Aortic smooth muscle cell (primary cell): ENCODE data around the gene RETREG3. TPM values are rescaled to one million over a fixed set of nuclear protein-coding genes. Genes with fewer than 3 reads are reported as not detected.

Experiments used
- total RNA-seq: library from RNA; depleted of rRNA; stranded (reverse); fragments of >200 nt; gene quantifications from 2 replicates; pipeline ENCODE4 v1.2.3, GENCODE V29; 2014

RETREG3 gene, protein sequence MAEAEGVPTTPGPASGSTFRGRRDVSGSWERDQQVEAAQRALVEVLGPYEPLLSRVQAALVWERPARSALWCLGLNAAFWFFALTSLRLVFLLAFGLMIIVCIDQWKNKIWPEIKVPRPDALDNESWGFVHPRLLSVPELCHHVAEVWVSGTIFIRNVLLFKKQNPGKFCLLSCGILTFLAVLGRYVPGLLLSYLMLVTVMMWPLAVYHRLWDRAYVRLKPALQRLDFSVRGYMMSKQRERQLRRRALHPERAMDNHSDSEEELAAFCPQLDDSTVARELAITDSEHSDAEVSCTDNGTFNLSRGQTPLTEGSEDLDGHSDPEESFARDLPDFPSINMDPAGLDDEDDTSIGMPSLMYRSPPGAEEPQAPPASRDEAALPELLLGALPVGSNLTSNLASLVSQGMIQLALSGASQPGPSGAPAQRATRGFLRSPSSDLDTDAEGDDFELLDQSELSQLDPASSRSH
- 50.7 and 55.1 TPM in 2 replicates for total RNA-seq

DNA sequence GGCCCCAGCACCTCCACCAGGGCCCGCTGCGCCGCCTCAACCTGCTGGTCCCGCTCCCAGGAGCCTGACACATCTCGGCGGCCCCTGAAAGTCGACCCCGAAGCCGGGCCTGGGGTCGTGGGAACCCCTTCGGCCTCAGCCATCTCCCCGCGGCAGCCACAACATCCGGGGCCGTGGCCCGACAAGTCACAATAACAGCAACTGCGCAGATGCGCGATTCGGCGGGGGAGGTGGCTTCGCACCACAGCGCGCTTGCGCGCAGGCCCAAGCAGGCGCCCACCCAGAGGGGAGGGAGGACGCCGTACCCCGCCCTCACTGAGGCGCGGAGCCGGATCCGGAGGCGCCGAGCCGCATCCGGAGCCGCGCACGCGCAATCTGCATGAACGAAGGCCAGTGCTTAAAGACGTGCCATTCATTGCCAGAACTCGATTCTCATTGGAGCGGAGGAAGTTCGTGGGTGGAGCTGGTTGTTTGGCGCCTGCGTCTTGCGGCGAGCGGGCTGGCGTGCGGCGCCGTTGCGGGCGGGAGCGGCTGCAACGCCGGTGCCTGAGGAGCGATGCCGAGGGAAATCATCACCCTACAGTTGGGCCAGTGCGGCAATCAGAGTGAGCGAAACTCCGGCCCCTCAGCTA, at the start of gene RETREG3, which contains the start of gene TUBG1:
RETREG3 (minus strand) TSS at position 193 of the 632 bp plus-strand sequence; CDS start at position 143, 50 bp downstream.
TUBG1 (plus strand) TSS at position 502 of the 632 bp plus-strand sequence; CDS start at position 557, 55 bp downstream.

DNA sequence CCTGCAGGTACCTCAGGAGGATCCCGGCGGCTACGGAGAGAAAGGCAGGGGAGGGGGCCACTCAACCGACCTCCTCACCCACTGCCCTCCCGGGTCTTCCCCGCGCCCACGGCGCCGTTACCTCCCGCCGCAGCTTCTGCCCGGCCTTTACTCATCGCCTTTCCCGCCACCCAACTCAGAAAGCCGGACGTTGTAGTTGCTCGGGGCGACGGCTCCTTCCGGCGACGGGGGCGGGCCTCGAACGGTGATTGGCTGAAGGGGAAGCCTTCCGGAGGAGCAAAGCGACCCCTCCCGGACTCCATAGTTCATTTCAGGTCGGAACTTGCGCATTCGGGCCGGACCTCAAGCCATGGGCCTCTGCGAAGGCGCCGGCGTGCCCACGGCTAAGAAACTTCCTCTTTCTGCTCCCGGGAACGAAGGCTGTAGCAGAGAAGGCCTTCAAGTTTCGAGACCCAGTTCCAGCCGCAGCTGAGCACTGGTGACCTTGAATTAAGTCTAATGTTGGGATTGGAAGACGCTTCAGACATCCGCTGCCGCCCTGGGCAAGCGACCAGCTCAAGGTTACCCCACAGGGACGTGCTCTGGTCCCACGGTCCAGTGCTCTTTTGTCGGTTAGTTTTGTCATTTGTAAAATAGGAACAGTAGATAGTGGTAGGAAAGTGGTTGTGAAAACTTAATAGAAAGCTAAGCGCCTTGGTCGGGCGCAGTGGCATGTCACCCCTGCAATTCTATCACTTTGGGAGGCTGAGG, 31.5 kb downstream of the RETREG3 start, which contains the start of gene PSMC3IP:
PSMC3IP (minus strand) TSS at position 198 of the 750 bp plus-strand sequence; CDS start at position 155, 43 bp downstream.

DNA sequence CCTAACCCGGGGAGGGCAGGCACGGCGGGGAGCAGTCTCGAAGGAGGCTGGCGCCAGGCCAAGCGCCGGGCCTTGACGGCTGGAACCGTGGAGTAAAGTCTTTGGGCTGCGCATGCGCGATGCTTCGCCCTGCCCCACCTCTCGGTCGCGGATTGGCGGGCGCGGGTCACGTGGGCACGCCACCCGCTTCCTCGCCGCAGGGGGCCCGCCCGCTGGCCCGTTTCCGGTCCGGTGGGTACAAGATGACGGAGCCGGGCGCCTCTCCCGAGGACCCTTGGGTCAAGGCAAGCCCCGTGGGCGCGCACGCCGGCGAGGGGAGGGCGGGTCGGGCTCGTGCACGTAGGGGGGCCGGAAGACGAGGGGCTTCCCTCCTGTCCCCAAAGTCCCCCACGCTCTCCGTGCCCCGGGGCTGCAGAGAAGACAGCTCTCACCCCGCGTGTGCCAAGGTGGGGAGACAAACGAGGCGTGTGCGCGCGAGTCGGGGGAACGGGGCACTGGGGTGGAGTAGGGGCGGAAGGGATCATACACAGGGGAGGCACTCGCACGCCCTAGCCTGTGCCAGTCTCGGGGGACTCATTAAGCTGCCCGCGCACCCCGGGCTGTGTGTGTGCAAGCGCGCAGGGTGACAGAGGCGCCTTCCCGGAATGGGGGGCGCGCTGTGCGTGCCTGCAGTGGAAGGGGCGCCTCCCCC, 42.1 kb downstream of the RETREG3 start, which contains the start of gene MLX:
MLX (plus strand) TSS at position 218 of the 691 bp plus-strand sequence; CDS start at position 243, 25 bp downstream.

DNA sequence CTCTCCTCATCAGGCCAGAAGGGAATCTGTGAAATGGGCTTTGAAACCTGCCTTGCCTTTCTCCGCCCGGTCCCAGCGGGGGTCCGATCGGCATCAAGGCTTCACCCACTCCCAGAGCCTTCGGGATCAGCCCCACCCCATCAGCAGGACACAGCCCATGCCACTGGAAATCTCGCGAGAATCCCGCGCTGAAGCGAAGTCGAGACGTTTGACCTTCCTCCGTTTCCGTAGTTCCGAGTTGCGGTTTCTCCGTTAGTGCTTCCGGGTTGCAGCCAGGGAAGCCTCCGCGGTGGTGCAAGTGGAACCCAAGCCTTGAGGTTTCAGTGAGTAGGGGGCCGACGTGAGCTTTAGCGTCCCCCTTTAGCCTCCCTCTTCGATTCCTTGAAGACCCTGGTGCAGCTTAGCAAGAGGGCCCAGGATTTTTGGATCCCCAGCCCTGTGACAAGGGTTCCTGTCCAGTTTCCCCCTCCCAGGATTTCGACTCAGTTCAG, 47.2 kb downstream of the RETREG3 start, which contains the start of gene COASY:
COASY (plus strand) TSS at position 252 of the 491 bp plus-strand sequence. CDS start 475 bp downstream, outside the sequence.

DNA sequence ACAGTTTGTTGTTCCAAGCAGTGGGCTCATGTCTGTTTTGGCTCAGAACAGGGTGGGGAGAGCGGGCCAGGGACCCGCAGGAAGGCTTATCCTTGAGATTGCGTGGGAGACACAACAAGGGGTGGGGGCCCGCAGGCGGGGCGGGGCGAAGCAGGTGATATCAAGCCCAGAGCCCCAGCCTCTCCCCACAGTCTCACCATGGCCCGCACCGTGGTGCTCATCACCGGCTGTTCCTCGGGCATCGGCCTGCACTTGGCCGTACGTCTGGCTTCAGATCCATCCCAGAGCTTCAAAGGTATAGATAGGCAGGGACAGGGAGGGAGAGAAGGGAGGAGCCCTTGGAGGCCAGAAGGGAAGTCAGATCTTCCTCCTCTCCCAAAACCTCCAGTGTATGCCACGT, 56.4 kb downstream of the RETREG3 start, which contains the start of gene HSD17B1:
HSD17B1 (plus strand) TSS at position 188 of the 400 bp plus-strand sequence; CDS start at position 199, 11 bp downstream.

DNA sequence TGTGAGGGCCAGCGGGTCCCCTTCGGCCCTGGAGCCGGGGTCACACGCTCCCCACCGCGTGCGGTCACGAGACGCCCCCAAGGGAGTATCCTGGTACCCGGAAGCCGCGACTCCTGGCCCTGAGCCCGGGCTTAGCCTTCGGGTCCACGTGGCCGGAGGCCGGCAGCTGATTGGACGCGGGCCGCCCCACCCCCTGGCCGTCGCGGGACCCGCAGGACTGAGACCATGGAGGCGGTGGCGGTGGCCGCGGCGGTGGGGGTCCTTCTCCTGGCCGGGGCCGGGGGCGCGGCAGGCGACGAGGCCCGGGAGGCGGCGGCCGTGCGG, 73.2 kb downstream of the RETREG3 start, which contains the start of gene NAGLU:
NAGLU (plus strand) TSS at position 194 of the 324 bp plus-strand sequence; CDS start at position 226, 32 bp downstream.

Other genes with a start within 250 kb of the RETREG3 start
- 104 and 126 TPM in 2 replicates for gene STAT3, start 220.9 kb downstream of the RETREG3 start, total RNA-seq
- 646 and 690 TPM in 2 replicates for gene CAVIN1, start 186.1 kb downstream of the RETREG3 start, total RNA-seq
- 79.3 and 90.8 TPM in 2 replicates for gene ATP6V0A1, start 150.5 kb downstream of the RETREG3 start, total RNA-seq
- gene NAGLU, start 73.1 kb downstream of the RETREG3 start, total RNA-seq: 44.9 and 46.9 TPM in 2 replicates
- gene HSD17B1, start 56.5 kb downstream of the RETREG3 start, total RNA-seq: 1.2 and 1.8 TPM in 2 replicates
- gene COASY, start 47.2 kb downstream of the RETREG3 start, total RNA-seq: 7.9 and 12.0 TPM in 2 replicates
- 34.8 and 42.1 TPM in 2 replicates for gene MLX, start 42.3 kb downstream of the RETREG3 start, total RNA-seq
- gene PSMC3IP, start 31.6 kb downstream of the RETREG3 start, total RNA-seq: 8.9 and 15.7 TPM in 2 replicates
- 22.1 and 26.7 TPM in 2 replicates for gene TUBG1, start 309 bp upstream of the RETREG3 start, total RNA-seq
- gene TUBG2, start 49.9 kb upstream of the RETREG3 start, total RNA-seq: 6.5 and 9.3 TPM in 2 replicates
- 13.3 and 17.8 TPM in 2 replicates for gene PLEKHH3, start 67.6 kb upstream of the RETREG3 start, total RNA-seq
- gene CCR10, start 72.5 kb upstream of the RETREG3 start, total RNA-seq: 2.1 and 2.8 TPM in 2 replicates
- 25.1 and 38.4 TPM in 2 replicates for gene CNTNAP1, start 73.2 kb upstream of the RETREG3 start, total RNA-seq
- 14.9 and 15.6 TPM in 2 replicates for gene EZH1, start 135.7 kb upstream of the RETREG3 start, total RNA-seq
- gene RAMP2, start 151.9 kb upstream of the RETREG3 start, total RNA-seq: 0.19 and 0.26 TPM in 2 replicates
- 57.4 and 57.7 TPM in 2 replicates for gene VPS25, start 164.1 kb upstream of the RETREG3 start, total RNA-seq
- gene WNK4, start 171.2 kb upstream of the RETREG3 start, total RNA-seq: 0.06 TPM in 1 of 2 replicates, not detected in the other
- 69.2 and 82.2 TPM in 2 replicates for gene COA3, start 189.3 kb upstream of the RETREG3 start, total RNA-seq
- 0.12 and 0.13 TPM in 2 replicates for gene CNTD1, start 189.5 kb upstream of the RETREG3 start, total RNA-seq
- gene BECN1, start 214.9 kb upstream of the RETREG3 start, total RNA-seq: 159 and 176 TPM in 2 replicates
- gene PSME3, start 224.0 kb upstream of the RETREG3 start, total RNA-seq: 65.0 and 66.4 TPM in 2 replicates
- gene AOC2, start 235.2 kb upstream of the RETREG3 start, total RNA-seq: 0.40 and 0.56 TPM in 2 replicates
- gene AOC3, start 241.8 kb upstream of the RETREG3 start, total RNA-seq: 0.26 and 0.44 TPM in 2 replicates